Measurements from ENCODE around the gene LYRM7.

The LYRM7 gene

GRCh38 chr5:131228646-131229045 is 57.9 kb downstream of the LYRM7 start:
- TF ChIP-seq, protein P1, sequence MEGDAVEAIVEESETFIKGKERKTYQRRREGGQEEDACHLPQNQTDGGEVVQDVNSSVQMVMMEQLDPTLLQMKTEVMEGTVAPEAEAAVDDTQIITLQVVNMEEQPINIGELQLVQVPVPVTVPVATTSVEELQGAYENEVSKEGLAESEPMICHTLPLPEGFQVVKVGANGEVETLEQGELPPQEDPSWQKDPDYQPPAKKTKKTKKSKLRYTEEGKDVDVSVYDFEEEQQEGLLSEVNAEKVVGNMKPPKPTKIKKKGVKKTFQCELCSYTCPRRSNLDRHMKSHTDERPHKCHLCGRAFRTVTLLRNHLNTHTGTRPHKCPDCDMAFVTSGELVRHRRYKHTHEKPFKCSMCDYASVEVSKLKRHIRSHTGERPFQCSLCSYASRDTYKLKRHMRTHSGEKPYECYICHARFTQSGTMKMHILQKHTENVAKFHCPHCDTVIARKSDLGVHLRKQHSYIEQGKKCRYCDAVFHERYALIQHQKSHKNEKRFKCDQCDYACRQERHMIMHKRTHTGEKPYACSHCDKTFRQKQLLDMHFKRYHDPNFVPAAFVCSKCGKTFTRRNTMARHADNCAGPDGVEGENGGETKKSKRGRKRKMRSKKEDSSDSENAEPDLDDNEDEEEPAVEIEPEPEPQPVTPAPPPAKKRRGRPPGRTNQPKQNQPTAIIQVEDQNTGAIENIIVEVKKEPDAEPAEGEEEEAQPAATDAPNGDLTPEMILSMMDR (conservative IDR thresholded peaks at IDR 0.05; ENCODE audit: low read depth), result no peak
- ChIA-PET POLR2A (ENCODE audit: low non-redundant PET) (no interaction called here), CTCF (interaction anchor here (0.5 kb wide), 1 partner anchor 49 kb away, joined by 8 read pairs; no protein-coding TSS in a partner anchor)
- H3K27ac ChIP-seq, result no peak overlapping the region
- DNase-seq (ENCODE audit: low spot score), result no peak

- TF ChIP-seq, protein P1 (conservative IDR thresholded peaks at IDR 0.05; ENCODE audit: low read depth), result no peak
- H3K27ac ChIP-seq, result no peak overlapping the region
- no peak for DNase-seq (ENCODE audit: low spot score)
- ChIA-PET POLR2A (ENCODE audit: low non-redundant PET) (no interaction called here), CTCF (interaction anchor here (0.6 kb wide), 2 partner anchors 318 to 1060 kb away, joined by 3 to 4 read pairs; no protein-coding TSS in a partner anchor)
Measured at GRCh38 chr5:131229623-131230022, 58.9 kb downstream of the LYRM7 start.

DNA sequence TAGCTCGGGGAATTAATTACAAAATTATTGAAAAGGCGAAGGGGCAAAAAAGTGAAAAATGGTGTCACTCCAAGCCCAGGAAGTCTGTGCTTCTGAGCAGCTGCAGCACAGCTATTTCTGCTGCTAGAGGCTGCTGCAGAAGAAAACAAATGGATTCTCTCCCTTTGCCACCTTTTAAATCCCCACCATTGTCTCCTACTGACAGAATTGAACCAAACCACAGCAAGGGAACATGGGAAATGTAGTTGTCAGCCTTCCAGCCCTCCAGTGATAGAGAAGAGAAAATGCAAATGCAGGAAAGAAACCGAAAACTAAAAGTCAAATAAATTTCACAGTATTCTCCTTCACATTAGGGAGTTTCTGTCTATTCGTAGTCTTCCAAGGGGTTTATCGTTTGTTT is 59.7 kb downstream of the LYRM7 start:
- DNase-seq (ENCODE audit: low spot score), result no peak
- ChIA-PET POLR2A (ENCODE audit: low non-redundant PET) (no interaction called here), CTCF (no interaction called here)
- H3K27ac ChIP-seq, result no peak overlapping the region
- TF ChIP-seq, protein P1 (conservative IDR thresholded peaks at IDR 0.05; ENCODE audit: low read depth), result no peak

- CTCF ChIA-PET, result interaction anchor here (0.6 kb wide), 2 partner anchors 121 to 1502 kb away, joined by 3 read pairs; no protein-coding TSS in a partner anchor
- POLR2A ChIA-PET (ENCODE audit: low non-redundant PET), result no interaction called here
- DNase-seq (ENCODE audit: low spot score), result no peak
- TF ChIP-seq, protein P1 (conservative IDR thresholded peaks at IDR 0.05; ENCODE audit: low read depth), result no peak
- H3K27ac ChIP-seq, result no peak overlapping the region
Measured at GRCh38 chr5:131239686-131240085, 68.9 kb downstream of the LYRM7 start.

DNA sequence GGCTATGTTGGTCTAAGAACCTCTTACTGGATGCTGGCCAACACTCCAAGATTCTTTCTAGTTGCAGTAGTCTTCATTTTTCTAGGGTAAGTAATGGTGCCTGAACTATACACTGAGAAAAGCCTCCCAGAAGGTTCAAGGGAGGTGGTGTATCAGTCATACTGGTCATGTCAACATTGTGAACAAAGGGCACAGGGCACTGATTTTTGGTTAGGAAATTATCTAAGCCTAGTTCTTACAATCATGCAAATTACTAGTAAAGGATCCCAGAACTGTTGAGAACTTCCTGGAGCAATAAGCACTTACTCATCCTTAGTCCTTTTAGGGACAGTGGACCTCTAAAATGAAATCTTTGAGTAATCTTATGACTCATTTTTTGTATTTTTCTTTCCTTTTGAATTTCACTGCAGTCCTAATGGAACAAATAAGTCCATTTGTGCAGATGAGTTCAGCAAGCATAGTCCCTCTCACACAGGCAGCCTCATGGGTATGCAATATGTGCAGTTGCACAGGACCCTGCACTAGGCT is 72.0 kb downstream of the LYRM7 start:
- ChIA-PET CTCF (no interaction called here), POLR2A (ENCODE audit: low non-redundant PET) (no interaction called here)
- TF ChIP-seq, protein P1 (conservative IDR thresholded peaks at IDR 0.05; ENCODE audit: low read depth), result no peak
- peak overlapping the region; percentile 49 for H3K27ac ChIP-seq
- DNase-seq (ENCODE audit: low spot score), result peak; percentile 53

DNA sequence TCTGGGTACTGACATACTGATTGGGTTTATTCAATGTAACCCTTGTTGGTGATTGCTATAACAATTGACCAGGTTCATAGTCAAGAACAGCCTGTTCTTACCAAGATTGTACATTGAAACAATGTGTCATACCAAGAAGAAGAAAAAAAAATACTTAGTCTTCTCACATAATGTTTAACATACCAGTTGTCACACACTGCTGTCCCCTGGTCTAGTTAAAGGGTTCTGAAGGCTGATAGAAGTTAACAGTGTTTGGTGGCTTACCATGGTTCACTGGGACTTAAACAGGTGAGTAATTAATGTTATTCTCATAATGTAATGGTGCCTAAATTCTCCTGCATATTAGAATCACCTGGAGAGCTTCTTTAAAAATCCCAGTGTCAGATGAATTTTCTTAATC is 74.6 kb downstream of the LYRM7 start:
- ChIA-PET POLR2A (ENCODE audit: low non-redundant PET) (no interaction called here), CTCF (interaction anchor here (0.5 kb wide), 1 partner anchor 12 kb away, joined by 3 read pairs; no protein-coding TSS in a partner anchor)
- no peak overlapping the region for H3K27ac ChIP-seq
- TF ChIP-seq, protein P1 (conservative IDR thresholded peaks at IDR 0.05; ENCODE audit: low read depth), result no peak
- DNase-seq (ENCODE audit: low spot score), result no peak

Data from RWPE1 (cell line).